Measurements from ENCODE around the gene RTBDN.

DNA sequence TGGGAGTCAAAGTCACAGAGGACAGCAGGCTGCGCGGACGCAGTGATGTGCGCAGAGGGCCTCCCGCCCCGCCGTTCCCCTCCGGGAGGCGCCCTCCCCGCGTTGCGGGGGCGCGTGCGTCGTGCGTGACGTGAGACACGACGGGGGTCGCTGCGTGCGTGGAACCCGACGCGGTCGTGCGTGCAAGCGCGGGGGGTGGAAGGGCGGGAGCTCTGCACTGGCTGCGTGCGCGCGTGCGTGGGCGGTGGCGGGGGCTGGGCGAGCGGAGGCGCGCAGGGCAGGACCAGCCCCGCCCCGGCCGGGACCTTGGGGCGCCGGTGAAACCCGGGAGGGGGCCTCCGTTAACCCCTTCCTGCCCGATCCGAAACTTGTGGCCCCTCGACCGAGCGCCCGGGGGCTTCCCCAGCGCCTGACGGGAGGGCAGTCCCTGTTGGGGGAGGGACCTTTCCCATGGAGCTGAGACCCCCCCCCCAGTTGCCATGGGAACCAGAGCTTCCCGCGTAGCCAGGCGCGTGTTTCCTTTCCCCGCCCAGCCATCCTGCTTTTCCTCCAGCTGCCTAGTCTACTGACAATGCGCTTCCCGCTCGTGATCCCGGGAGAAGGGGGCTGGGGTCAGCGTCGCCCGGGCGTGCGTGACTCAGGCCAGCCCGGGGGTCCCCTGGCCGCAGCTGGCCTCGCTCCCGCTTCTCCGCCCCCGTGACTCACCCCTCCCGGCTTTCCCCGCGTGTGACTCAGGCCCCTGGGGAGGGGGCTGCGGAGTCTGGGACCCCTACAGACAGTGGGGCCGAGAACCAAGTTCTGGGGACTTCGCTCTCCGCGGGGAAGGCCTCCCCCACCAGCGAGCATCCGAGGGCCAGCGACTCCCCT lies 51.7 kb downstream of the RTBDN start:
- TF ChIP-seq EP300 (IDR thresholded peaks at IDR 0.05; ENCODE audit: borderline replicate concordance) (peak; percentile 64; the same call in 1 of the 2 replicates), EGR1 (IDR thresholded peaks at IDR 0.05) (peak; percentile 100), TAF1 (IDR thresholded peaks at IDR 0.05; ENCODE audit: low read depth) (no peak; the same call in 1 of the 2 replicates), NFIC (IDR thresholded peaks at IDR 0.05) (peak; percentile 7; the same call in 1 of the 2 replicates), RAD21 (IDR thresholded peaks at IDR 0.05; ENCODE audit: low read depth) (no peak; the same call in 1 of the 2 replicates), YY1 (IDR thresholded peaks at IDR 0.05; ENCODE audit: low read depth) (peak; percentile 14; the same call in 1 of the 2 replicates), MAX (IDR thresholded peaks at IDR 0.05) (peak; percentile 76), FOXM1 (IDR thresholded peaks at IDR 0.05; ENCODE audit: borderline replicate concordance, low read depth) (no peak), CREB1 (IDR thresholded peaks at IDR 0.05; ENCODE audit: low read depth) (peak; percentile 54; the same call in 1 of the 2 replicates), TEAD4 (IDR thresholded peaks at IDR 0.05) (0 out of 2 replicates have a peak, but pooled peaks have one; percentile 56), CEBPB (IDR thresholded peaks at IDR 0.05) (no peak), USF1 (IDR thresholded peaks at IDR 0.05) (0 out of 2 replicates have a peak, but pooled peaks have one; percentile 30), TCF12 (IDR thresholded peaks at IDR 0.05; ENCODE audit: low read depth) (peak; percentile 66)
- TF ChIP-seq, protein P1, sequence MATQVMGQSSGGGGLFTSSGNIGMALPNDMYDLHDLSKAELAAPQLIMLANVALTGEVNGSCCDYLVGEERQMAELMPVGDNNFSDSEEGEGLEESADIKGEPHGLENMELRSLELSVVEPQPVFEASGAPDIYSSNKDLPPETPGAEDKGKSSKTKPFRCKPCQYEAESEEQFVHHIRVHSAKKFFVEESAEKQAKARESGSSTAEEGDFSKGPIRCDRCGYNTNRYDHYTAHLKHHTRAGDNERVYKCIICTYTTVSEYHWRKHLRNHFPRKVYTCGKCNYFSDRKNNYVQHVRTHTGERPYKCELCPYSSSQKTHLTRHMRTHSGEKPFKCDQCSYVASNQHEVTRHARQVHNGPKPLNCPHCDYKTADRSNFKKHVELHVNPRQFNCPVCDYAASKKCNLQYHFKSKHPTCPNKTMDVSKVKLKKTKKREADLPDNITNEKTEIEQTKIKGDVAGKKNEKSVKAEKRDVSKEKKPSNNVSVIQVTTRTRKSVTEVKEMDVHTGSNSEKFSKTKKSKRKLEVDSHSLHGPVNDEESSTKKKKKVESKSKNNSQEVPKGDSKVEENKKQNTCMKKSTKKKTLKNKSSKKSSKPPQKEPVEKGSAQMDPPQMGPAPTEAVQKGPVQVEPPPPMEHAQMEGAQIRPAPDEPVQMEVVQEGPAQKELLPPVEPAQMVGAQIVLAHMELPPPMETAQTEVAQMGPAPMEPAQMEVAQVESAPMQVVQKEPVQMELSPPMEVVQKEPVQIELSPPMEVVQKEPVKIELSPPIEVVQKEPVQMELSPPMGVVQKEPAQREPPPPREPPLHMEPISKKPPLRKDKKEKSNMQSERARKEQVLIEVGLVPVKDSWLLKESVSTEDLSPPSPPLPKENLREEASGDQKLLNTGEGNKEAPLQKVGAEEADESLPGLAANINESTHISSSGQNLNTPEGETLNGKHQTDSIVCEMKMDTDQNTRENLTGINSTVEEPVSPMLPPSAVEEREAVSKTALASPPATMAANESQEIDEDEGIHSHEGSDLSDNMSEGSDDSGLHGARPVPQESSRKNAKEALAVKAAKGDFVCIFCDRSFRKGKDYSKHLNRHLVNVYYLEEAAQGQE (IDR thresholded peaks at IDR 0.05; ENCODE audit: low read depth), result no peak
